Peyer's patch (tissue), 4 donors: ENCODE results near the gene DNAJB12.

Source experiments
- POLR2A ChIP-seq, 2 donors: fragments of 450-650 bp; IDR thresholded peaks; one replicate each; pipeline ENCODE4 v1.5.1; 2017; ENCODE audit warnings: antibody characterized with exemption in 2 of 2, mild to moderate bottlenecking in 2 of 2, moderate library complexity in 2 of 2
- TF ChIP-seq, protein P1 (sequence below), 6 experiments: fragments of 450-650 bp in 4 of 6; fragments of 200-600 bp in 2 of 6; sonication (generic) in 1 of 6; IDR thresholded peaks; one replicate each; pipeline ENCODE4 v1.5.1; 2017 to 2019; ENCODE audit warnings: antibody characterized with exemption in 6 of 6, mild to moderate bottlenecking in 3 of 6, moderate library complexity in 1 of 6

GRCh38 chr10:72356115-72356514 is 1.4 kb upstream of the DNAJB12 start:
- TF ChIP-seq, protein P1, sequence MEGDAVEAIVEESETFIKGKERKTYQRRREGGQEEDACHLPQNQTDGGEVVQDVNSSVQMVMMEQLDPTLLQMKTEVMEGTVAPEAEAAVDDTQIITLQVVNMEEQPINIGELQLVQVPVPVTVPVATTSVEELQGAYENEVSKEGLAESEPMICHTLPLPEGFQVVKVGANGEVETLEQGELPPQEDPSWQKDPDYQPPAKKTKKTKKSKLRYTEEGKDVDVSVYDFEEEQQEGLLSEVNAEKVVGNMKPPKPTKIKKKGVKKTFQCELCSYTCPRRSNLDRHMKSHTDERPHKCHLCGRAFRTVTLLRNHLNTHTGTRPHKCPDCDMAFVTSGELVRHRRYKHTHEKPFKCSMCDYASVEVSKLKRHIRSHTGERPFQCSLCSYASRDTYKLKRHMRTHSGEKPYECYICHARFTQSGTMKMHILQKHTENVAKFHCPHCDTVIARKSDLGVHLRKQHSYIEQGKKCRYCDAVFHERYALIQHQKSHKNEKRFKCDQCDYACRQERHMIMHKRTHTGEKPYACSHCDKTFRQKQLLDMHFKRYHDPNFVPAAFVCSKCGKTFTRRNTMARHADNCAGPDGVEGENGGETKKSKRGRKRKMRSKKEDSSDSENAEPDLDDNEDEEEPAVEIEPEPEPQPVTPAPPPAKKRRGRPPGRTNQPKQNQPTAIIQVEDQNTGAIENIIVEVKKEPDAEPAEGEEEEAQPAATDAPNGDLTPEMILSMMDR (IDR thresholded peaks at IDR 0.05), result no peak
- TF ChIP-seq POLR2A (IDR thresholded peaks at IDR 0.05), result no peak
